ENCODE data around the gene IDUA.
"Not testable (repeated sequence)": the region's sequence is repeated elsewhere in the genome, so short reads cannot be mapped to it uniquely, and the experiment has no call there.

The IDUA gene

DNA sequence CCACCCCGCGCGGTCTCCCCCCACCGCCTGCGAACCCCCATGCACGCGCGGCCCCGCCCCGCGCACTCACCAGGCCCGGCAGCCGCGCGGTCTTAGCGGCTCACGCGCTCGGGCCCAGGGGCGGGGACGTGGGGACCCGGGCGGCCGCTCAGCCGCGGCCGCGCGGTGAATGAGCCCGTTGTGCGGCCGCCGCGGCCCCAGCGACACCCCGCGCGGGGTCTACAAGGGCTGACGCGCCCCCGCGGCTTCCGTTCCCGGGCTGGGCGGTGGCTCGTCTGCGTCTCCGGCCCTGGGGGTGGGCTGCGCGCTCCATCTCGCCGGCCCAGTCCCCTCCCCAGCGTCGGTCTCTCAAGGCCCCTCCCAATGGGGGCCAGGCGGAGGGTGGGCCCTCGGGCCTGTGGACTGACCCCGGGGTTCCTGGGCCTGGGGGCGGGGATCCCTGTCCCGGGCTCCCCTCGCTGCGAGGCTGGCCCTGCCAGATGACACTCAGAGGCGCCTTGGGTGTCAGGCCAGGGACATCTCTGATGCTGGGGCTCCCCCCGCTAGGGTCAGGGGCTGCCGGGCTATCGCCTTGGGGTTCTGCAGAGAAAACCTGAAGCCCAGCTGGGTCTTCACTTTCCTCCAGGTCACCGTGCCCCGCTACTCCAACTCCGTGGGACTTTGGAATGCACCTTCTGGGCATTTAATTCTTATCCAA is 10.7 kb downstream of the IDUA start:
- FAIRE-seq: no peak

GRCh38 chr4:998096-998691 is 11.3 kb downstream of the IDUA start:
- FAIRE-seq (no peak), DNase-seq (ENCODE audit: extremely low spot score, insufficient read length, low read depth) (no peak)

More for the DNA sequence above, 10.7 kb downstream of the IDUA start:
- no peak for DNase-seq (ENCODE audit: extremely low spot score, insufficient read length, low read depth)

- FAIRE-seq; DNase-seq (ENCODE audit: extremely low spot score, insufficient read length, low read depth): not testable (repeated sequence)
Observed at GRCh38 chr4:999240-999863, 12.5 kb downstream of the IDUA start.

DNA sequence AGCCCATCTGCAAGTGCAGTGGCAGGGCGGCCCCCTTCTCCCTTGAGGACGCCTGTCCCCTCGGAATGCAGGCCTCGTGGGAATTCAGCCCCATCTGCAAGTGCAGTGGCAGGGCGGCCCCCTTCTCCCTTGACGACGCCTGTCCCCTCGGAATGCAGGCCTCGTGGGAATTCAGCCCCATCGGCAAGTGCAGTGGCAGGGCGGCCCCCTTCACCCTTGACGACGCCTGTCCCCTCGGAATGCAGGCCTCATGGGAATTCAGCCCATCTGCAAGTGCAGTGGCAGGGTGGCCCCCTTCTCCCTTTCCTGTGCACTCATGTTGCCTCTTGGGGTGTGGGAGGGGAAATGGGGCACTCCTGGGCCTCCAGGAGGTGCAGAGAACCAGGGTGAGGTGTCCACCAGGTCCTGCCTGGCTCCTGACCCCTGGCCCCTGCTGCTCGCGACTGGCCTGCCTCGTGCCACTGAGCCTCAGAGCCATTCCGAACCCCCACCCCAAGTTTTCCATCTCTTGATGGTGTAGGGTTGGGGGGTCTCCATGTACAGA is 13.1 kb downstream of the IDUA start:
- FAIRE-seq: no peak
- DNase-seq (ENCODE audit: extremely low spot score, insufficient read length, low read depth): no peak

GRCh38 chr4:1000686-1001260 is 13.9 kb downstream of the IDUA start:
- FAIRE-seq (no peak), DNase-seq (ENCODE audit: extremely low spot score, insufficient read length, low read depth) (no peak)

DNA sequence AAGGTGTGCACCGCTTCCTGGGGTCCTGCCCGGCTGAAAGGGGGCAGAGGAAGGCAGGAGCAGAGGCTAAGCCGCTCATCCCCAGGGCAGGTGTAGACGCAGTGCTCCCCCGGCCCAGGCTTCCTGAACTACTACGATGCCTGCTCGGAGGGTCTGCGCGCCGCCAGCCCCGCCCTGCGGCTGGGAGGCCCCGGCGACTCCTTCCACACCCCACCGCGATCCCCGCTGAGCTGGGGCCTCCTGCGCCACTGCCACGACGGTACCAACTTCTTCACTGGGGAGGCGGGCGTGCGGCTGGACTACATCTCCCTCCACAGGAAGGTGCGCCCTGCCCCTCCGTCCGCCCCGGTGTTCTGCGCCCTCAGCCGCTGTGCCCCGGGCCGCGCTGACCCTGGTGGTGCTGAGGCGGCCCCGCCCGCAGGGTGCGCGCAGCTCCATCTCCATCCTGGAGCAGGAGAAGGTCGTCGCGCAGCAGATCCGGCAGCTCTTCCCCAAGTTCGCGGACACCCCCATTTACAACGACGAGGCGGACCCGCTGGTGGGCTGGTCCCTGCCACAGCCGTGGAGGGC is 14.8 kb downstream of the IDUA start:
- DNase-seq (ENCODE audit: extremely low spot score, insufficient read length, low read depth) (no peak), FAIRE-seq (no peak)

DNA sequence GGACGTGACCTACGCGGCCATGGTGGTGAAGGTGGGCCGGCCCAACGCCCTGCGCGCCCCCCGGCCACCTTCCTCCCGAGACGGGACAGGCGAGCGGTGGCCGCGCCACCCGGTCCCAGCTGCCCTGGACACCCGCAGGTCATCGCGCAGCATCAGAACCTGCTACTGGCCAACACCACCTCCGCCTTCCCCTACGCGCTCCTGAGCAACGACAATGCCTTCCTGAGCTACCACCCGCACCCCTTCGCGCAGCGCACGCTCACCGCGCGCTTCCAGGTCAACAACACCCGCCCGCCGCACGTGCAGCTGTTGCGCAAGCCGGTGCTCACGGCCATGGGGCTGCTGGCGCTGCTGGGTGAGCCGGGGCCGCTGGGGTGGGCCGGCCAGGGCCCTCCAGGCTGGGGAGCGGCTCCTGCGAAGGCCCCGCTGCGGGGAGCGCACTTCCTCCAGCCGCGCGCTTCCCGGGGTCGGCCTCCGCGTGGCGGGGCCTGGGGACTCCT is 15.3 kb downstream of the IDUA start:
- DNase-seq (ENCODE audit: extremely low spot score, insufficient read length, low read depth) (no peak), FAIRE-seq (no peak)

DNA sequence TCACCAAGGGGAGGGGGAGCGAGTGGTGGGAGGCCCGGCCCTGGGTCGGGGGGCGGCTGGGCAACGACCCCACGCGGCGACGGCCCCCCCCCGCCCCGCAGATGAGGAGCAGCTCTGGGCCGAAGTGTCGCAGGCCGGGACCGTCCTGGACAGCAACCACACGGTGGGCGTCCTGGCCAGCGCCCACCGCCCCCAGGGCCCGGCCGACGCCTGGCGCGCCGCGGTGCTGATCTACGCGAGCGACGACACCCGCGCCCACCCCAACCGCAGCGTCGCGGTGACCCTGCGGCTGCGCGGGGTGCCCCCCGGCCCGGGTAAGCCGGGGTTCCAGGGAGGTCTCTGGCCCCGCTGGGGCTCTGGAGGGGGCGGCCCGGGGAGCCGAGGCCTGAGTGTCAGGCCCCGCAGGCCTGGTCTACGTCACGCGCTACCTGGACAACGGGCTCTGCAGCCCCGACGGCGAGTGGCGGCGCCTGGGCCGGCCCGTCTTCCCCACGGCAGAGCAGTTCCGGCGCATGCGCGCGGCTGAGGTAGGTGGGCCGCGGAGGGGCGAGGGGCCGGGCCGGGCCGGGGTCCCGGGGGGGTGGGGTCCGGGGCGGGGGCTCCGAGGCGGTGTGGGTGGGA is 15.9 kb downstream of the IDUA start:
- FAIRE-seq: no peak
- DNase-seq (ENCODE audit: extremely low spot score, insufficient read length, low read depth): no peak

DNA sequence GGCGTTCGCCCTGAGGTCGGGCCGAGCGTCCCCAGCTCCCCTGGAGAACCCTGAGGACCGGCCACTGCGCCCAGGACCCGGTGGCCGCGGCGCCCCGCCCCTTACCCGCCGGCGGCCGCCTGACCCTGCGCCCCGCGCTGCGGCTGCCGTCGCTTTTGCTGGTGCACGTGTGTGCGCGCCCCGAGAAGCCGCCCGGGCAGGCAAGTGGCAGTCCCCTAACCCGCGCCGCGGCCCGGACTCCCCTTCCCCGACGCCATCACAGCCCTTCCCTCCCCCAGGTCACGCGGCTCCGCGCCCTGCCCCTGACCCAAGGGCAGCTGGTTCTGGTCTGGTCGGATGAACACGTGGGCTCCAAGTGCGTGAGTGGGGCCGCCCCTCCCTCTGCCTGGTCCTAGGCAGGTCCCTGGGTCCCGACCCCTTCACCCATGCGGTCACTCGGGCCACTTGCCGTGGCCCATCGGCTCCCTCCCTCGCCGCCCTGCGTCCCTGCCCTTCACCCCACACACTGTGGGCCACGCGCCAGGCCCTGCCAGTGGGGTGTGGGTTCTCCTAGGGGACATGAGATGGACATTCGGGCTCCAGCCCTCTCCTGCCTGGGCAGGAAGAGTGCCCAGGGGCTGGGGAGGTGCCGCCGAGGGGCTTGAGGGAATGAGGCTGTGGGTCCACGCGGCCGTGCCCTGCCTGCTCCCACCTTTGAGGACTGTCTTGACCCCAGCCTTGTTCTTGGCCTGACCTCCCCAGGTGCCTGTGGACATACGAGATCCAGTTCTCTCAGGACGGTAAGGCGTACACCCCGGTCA is 16.6 kb downstream of the IDUA start:
- DNase-seq (ENCODE audit: extremely low spot score, insufficient read length, low read depth): no peak
- FAIRE-seq: no peak

- DNase-seq (ENCODE audit: extremely low spot score, insufficient read length, low read depth) (no peak), FAIRE-seq (no peak)
Observed at GRCh38 chr4:1004071-1004418, 17.2 kb downstream of the IDUA start.

DNA sequence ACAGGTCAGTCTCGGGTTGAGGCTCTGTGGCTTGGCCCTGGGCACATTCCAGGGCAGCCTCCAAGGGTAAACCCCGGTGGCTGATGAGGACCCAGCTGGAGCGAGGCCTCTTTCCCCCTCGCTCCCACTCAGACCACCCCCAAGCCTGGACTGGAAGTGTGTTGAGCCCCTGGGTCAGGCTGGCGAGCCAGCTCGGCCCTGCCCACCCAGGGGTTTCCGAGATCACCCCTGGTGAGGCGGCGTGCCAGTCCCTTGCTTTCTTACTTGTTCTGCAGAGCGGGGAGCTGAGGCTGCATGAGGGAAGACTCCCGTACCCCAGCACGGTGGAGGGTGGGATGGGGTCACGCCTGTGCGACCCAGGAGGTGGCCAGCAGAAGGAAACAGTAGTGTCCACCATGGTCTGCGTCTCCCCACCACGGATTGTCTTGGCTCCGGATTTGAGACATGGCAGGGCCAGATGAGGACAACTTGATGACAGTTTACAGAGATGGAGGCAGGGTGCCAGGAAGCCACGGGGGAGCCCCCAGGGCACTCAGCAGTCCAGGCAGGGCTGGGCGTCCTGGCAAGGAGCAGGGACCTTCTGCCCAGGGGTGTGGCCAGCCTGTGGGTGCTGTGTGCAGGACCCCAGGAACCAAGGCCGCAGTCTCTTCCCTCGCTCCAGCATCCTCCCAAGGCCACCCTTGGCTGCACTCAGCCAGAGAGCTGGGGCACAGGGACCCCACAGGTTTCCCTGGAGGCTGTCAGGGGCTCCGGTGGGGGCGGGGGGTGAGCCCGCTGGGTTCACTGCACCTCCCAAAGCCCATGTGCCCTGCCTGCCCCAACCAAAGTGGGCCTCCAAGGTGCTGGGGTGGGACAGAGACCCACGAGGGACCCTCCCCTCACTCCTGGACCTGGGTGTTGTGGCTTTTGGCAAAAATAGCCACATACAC is 18.0 kb downstream of the IDUA start:
- FAIRE-seq: no peak

DNA sequence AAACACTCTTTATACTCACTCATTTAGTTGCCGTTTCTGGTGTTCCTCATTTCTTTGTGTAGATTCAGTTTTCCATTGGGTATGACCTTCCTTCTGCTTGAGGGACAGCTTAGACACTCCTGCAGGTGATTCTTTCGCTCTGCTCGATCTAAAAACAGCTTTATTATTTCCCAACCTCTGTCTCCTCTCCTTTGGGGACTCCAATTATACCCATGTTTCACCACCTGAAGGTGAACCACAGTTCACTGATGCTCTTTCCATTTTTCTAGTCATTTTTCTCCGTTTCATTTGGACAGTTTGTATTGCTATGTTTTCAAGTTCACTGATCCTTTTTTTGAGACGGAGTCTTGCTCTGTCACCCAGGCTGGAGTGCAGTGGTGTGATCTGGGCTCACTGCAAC is 20.0 kb downstream of the IDUA start:
- DNase-seq (ENCODE audit: extremely low spot score, insufficient read length, low read depth) (no peak), FAIRE-seq (no peak)

More for the DNA sequence above, 18.0 kb downstream of the IDUA start:
- no peak for DNase-seq (ENCODE audit: extremely low spot score, insufficient read length, low read depth)

- DNase-seq (ENCODE audit: extremely low spot score, insufficient read length, low read depth) (no peak), FAIRE-seq (no peak)
Observed at GRCh38 chr4:1008840-1009541, 22.1 kb downstream of the IDUA start.

DNA sequence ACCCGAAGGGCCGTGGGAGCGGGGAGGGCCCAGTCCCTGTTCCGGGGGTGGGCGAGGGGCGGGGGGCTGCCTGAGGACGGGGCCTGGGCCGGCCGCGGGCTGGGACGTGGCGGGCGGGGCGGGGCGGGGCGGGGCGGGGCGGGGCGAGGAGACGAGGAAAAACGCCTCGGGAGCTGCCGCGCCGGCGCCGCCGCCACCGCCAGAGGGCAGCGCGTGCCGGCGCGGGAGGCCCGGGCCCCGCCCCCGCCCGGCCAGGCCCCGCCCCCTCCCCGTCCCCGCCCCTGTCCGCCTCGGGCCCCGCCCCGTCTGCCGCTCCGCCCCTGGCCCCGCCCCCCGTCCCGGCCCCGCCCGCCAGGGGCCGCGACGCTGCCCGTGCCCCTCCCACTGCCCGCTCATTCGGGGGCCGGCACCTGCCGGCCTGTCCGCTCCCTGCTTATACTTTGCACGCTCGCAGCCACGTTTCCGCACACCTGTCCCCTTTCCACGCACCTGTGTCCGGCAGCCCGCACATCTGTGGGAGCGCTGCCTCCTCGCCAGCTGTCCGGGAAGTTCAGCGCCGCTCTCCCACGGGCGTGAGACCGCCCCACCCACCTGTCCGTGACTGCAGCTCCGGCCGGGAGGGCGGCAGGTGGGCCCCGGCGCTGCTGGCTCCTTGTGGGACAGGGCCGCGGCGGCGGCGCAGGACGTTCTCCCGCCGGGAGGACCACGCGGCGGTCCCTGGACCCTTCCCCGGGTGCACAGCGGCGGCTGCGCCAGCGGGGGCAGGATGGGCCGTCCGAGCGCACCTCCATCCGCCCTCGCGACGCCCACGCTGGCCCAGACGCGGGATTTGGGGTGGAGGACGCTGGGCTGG is 22.9 kb downstream of the IDUA start:
- DNase-seq (ENCODE audit: extremely low spot score, insufficient read length, low read depth) (peak; percentile 72), FAIRE-seq (no peak)

GRCh38 chr4:1010395-1011021 is 23.7 kb downstream of the IDUA start:
- FAIRE-seq (no peak), DNase-seq (ENCODE audit: extremely low spot score, insufficient read length, low read depth) (no peak)

DNA sequence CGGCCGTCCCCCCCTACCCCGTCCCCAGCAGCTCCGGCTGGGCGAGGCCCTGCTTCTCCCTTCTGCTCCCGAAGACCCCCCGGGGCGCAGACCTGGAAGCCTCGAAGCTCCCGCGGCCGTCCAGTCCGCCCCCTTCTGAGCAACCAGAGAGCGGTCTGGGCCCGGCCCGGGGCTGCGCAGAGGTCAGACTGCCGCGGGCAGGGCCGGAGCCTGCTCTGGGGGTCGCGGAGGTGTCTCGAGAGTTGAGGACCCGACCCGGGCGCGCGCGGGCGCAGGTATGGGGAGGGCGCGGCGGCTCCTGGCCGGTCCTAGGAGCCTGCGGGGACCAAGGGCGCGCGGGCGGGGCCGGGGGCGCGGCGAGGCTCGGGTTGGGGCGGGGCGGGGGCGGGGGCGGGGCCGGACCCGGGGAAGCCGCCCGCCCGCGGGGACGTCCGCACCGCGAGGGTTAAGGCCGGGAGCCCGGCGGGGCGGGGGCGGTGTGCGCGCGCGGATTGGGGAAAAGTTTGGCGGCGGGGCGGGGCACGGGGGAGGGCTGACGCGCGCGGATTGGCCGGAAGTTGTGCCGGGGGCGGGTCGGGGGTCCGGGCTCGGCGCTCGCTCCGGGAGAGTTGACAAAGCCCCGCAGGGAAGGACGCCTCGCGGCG is 24.3 kb downstream of the IDUA start, which contains the start of gene FGFRL1:
Gene FGFRL1 (plus strand): TSS at position 605 of the 644 bp plus-strand sequence. CDS start 860 bp downstream, outside the sequence.
- peak; percentile 73 for FAIRE-seq
- peak; percentile 79 for DNase-seq (ENCODE audit: extremely low spot score, insufficient read length, low read depth)
